ENCODE data around the gene YIPF7.
A peak's percentile ranks its signal among the peaks of the same experiment; 100 is the strongest.

YIPF7 gene

GRCh38 chr4:44583393-44583792 is 68.0 kb downstream of the YIPF7 start:
- peak; percentile 1 for DNase-seq

- DNase-seq = no peak
These were observed 71.2 kb downstream of the YIPF7 start for GRCh38 chr4:44580231-44580630.

GRCh38 chr4:44578954-44579353 is 72.5 kb downstream of the YIPF7 start:
- no peak for DNase-seq
